Activated CD4-positive, alpha-beta memory T cell treated with anti-CD3 and anti-CD28 coated beads for 36 hours (primary cell): Measurements from ENCODE around the gene METTL26. TPM values are rescaled to one million over a fixed set of nuclear protein-coding genes. Genes with fewer than 3 reads are reported as not detected.

Source experiments
- CTCF ChIA-PET: fragments of 350-600 bp; sonication (Branson Sonifier 250); formaldehyde crosslinking; loops from one replicate; lab custom pipeline; 2021; ENCODE audit warnings: antibody characterized with exemption, inconsistent platforms; lab: Charles Lee
- POLR2A ChIA-PET: fragments of 350-600 bp; sonication (Branson Sonifier 250); formaldehyde crosslinking; loops from one replicate; lab custom pipeline; 2021; ENCODE audit warnings: antibody characterized with exemption; lab: Charles Lee
- DNase-seq: peaks from one replicate; pipeline ENCODE4 v3.0.0-alpha.2; 2020
- H3K27ac Mint-ChIP-seq: one replicate; pipeline ENCODE4 v1.8.0; 2021; ENCODE audit warnings: mixed read lengths
- H3K27me3 Mint-ChIP-seq: one replicate; pipeline ENCODE4 v1.8.0; 2021; ENCODE audit warnings: mixed read lengths
- H3K36me3 Mint-ChIP-seq: one replicate; pipeline ENCODE4 v1.8.0; 2021; ENCODE audit warnings: mixed read lengths
- H3K4me1 Mint-ChIP-seq: one replicate; pipeline ENCODE4 v1.8.0; 2021; ENCODE audit warnings: low read depth, mixed read lengths
- H3K4me3 Mint-ChIP-seq: one replicate; pipeline ENCODE4 v1.8.0; 2021; ENCODE audit warnings: mild to moderate bottlenecking, mixed read lengths
- H3K9me3 Mint-ChIP-seq: one replicate; pipeline ENCODE4 v1.8.0; 2021; ENCODE audit warnings: mixed read lengths
- intact Hi-C: fragments of 100-400 bp; cut with micrococcal nuclease; formaldehyde crosslinking; loops from one replicate; pipeline ENCODE4 v1.15.1; 2023
- total RNA-seq, 2 experiments: library from RNA; stranded (reverse); gene quantifications; one replicate each; pipeline ENCODE4 v1.2.3, GENCODE V29; 2021

METTL26 gene
- total RNA-seq, 2 experiments from 2014 or later = 113 to 117 TPM

GRCh38 chr16:673399-673991 lies 37.4 kb upstream of the METTL26 start:
- DNase-seq = no peak
- no peak overlapping the region for H3K27ac Mint-ChIP-seq
- H3K9me3 Mint-ChIP-seq = no peaks in the 10 kb centered on the region
- POLR2A ChIA-PET = no interaction called here
- no peaks in the 10 kb centered on the region for H3K27me3 Mint-ChIP-seq
- H3K4me3 Mint-ChIP-seq = no peak overlapping the region
- peaks cover 10% of the 10 kb centered on the region for H3K4me1 Mint-ChIP-seq
- CTCF ChIA-PET = no interaction called here
- H3K36me3 Mint-ChIP-seq = peaks cover 12% of the 10 kb centered on the region
- intact Hi-C loops = no loop called here

- CTCF ChIA-PET = no interaction called here
- DNase-seq = no peak
- no peaks in the 10 kb centered on the region for H3K9me3 Mint-ChIP-seq
- no peaks in the 10 kb centered on the region for H3K27me3 Mint-ChIP-seq
- peaks cover 10% of the 10 kb centered on the region for H3K4me1 Mint-ChIP-seq
- H3K4me3 Mint-ChIP-seq = peak overlapping the region; percentile 9
- H3K27ac Mint-ChIP-seq = no peak overlapping the region
- POLR2A ChIA-PET = no interaction called here
- intact Hi-C loops = no loop called here
- H3K36me3 Mint-ChIP-seq = peaks cover 12% of the 10 kb centered on the region
Observed at GRCh38 chr16:672851-673250, 36.7 kb upstream of the METTL26 start.

- Mint-ChIP-seq H3K36me3 (peaks cover 12% of the 10 kb centered on the region), H3K27ac (no peak overlapping the region), H3K9me3 (no peaks in the 10 kb centered on the region), H3K27me3 (no peaks in the 10 kb centered on the region), H3K4me3 (no peak overlapping the region), H3K4me1 (peaks cover 15% of the 10 kb centered on the region)
- ChIA-PET CTCF (no interaction called here), POLR2A (no interaction called here)
- DNase-seq = no peak
- intact Hi-C loops = no loop called here
Observed at GRCh38 chr16:672371-672770, 36.3 kb upstream of the METTL26 start.

- ChIA-PET CTCF (no interaction called here), POLR2A (no interaction called here)
- Mint-ChIP-seq H3K4me3 (no peak overlapping the region), H3K27me3 (no peaks in the 10 kb centered on the region), H3K27ac (no peak overlapping the region), H3K9me3 (no peaks in the 10 kb centered on the region), H3K4me1 (peaks cover 10% of the 10 kb centered on the region), H3K36me3 (peaks cover 12% of the 10 kb centered on the region)
- intact Hi-C loops = no loop called here
- no peak for DNase-seq
Observed at GRCh38 chr16:671353-672131, 35.4 kb upstream of the METTL26 start.

GRCh38 chr16:670485-671352 lies 34.6 kb upstream of the METTL26 start:
- H3K36me3 Mint-ChIP-seq = peaks cover 12% of the 10 kb centered on the region
- H3K4me3 Mint-ChIP-seq = no peak overlapping the region
- no peaks in the 10 kb centered on the region for H3K9me3 Mint-ChIP-seq
- no peak for DNase-seq
- intact Hi-C loops = no loop called here
- peaks cover 10% of the 10 kb centered on the region for H3K4me1 Mint-ChIP-seq
- H3K27me3 Mint-ChIP-seq = no peaks in the 10 kb centered on the region
- H3K27ac Mint-ChIP-seq = no peak overlapping the region
- ChIA-PET POLR2A (no interaction called here), CTCF (no interaction called here)

GRCh38 chr16:669666-670065 lies 33.6 kb upstream of the METTL26 start:
- Mint-ChIP-seq H3K4me3 (peak overlapping the region; percentile 42), H3K27ac (no peak overlapping the region), H3K36me3 (peaks cover 12% of the 10 kb centered on the region), H3K9me3 (no peaks in the 10 kb centered on the region), H3K27me3 (no peaks in the 10 kb centered on the region), H3K4me1 (peaks cover 6% of the 10 kb centered on the region)
- intact Hi-C loops = no loop called here
- CTCF ChIA-PET = no interaction called here
- DNase-seq = no peak
- POLR2A ChIA-PET = no interaction called here

- peaks cover 6% of the 10 kb centered on the region for H3K4me1 Mint-ChIP-seq
- H3K27me3 Mint-ChIP-seq = no peaks in the 10 kb centered on the region
- intact Hi-C loops = no loop called here
- no peaks in the 10 kb centered on the region for H3K9me3 Mint-ChIP-seq
- peak overlapping the region; percentile 33 for H3K27ac Mint-ChIP-seq
- ChIA-PET POLR2A (interaction anchor here (0.9 to 1.8 kb wide), 2 partner anchors 20 to 26 kb away, joined by 3 to 4 read pairs; partner anchors contain the start of gene WDR90), CTCF (interaction anchor here (0.6 to 1.9 kb wide), 8 partner anchors 11 to 76 kb away, joined by 3 to 7 read pairs (median 3); partner anchors contain the start of gene STUB1)
- peaks cover 12% of the 10 kb centered on the region for H3K36me3 Mint-ChIP-seq
- H3K4me3 Mint-ChIP-seq = peak overlapping the region; percentile 77
- peak; percentile 32 for DNase-seq
Observed at GRCh38 chr16:668519-669171, 32.5 kb upstream of the METTL26 start.

- intact Hi-C loops = no loop called here
- Mint-ChIP-seq H3K27me3 (no peaks in the 10 kb centered on the region), H3K27ac (peak within 1 kb of the TSS; percentile 85), H3K4me1 (peaks cover 6% of the 10 kb centered on the region), H3K9me3 (no peaks in the 10 kb centered on the region), H3K36me3 (peaks cover 11% of the 10 kb centered on the region), H3K4me3 (peak within 1 kb of the TSS; percentile 77)
- CTCF ChIA-PET = interaction anchor here (0.6 to 1.9 kb wide), 10 partner anchors 11 to 1038 kb away, joined by 3 to 7 read pairs (median 3); partner anchors contain the start of gene STUB1
- POLR2A ChIA-PET = interaction anchor here (0.9 to 1.8 kb wide), 3 partner anchors 13 to 19 kb away, joined by 3 to 4 read pairs (median 4); partner anchors contain the start of genes JMJD8, STUB1 and WDR90
- DNase-seq = peak; percentile 96
Observed at GRCh38 chr16:667780-668518, 31.8 kb upstream of the METTL26 start, which contains the start of gene RHOT2. Gene RHOT2 (plus strand): TSS chr16:668132. CDS start chr16:668200, 68 bp downstream.

- Mint-ChIP-seq H3K27me3 (no peaks in the 10 kb centered on the region), H3K27ac (peak overlapping the region; percentile 85), H3K4me3 (peak overlapping the region; percentile 77), H3K4me1 (peaks cover 6% of the 10 kb centered on the region), H3K36me3 (peaks cover 12% of the 10 kb centered on the region), H3K9me3 (no peaks in the 10 kb centered on the region)
- DNase-seq = no peak
- ChIA-PET CTCF (interaction anchor here (0.7 to 1.9 kb wide), 5 partner anchors 19 to 1038 kb away, joined by 3 to 7 read pairs (median 3); no protein-coding TSS in a partner anchor), POLR2A (interaction anchor here (0.9 to 1.8 kb wide), 3 partner anchors 13 to 19 kb away, joined by 3 to 4 read pairs (median 4); partner anchors contain the start of genes JMJD8, STUB1 and WDR90)
- intact Hi-C loops = no loop called here
Observed at GRCh38 chr16:667113-667779, 31.1 kb upstream of the METTL26 start.

- ChIA-PET CTCF (no interaction called here), POLR2A (interaction anchor here (1.2 kb wide), 1 partner anchor 14 kb away, joined by 4 read pairs; the partner anchor contains the start of gene STUB1)
- H3K36me3 Mint-ChIP-seq = peaks cover 12% of the 10 kb centered on the region
- DNase-seq = no peak
- H3K27me3 Mint-ChIP-seq = no peaks in the 10 kb centered on the region
- H3K4me1 Mint-ChIP-seq = peaks cover 6% of the 10 kb centered on the region
- no peak overlapping the region for H3K27ac Mint-ChIP-seq
- intact Hi-C loops = no loop called here
- no peak overlapping the region for H3K4me3 Mint-ChIP-seq
- no peaks in the 10 kb centered on the region for H3K9me3 Mint-ChIP-seq
Observed at GRCh38 chr16:666572-666971, 30.5 kb upstream of the METTL26 start.
